NCI-H345 treated with DMSO at 0.1 percent for 48 hours (cell line): ENCODE measurements around the gene STAB2.

Experiments used
- DNase-seq: peaks from one replicate; lab custom pipeline; 2025; ENCODE audit not compliant: unreplicated experiment; lab: John Stamatoyannopoulos, UW

The STAB2 gene

GRCh38 chr12:103578926-103579325 lies 8.1 kb upstream of the STAB2 start:
- DNase-seq = no peak

- DNase-seq = no peak
Measured at GRCh38 chr12:103580026-103580425, 7.0 kb upstream of the STAB2 start.

GRCh38 chr12:103583008-103583407 lies 4.1 kb upstream of the STAB2 start:
- no peak for DNase-seq

- DNase-seq = no peak
Measured at GRCh38 chr12:103586132-103586531, 941 bp upstream of the STAB2 start.

GRCh38 chr12:103588680-103589079 lies 1.6 kb downstream of the STAB2 start:
- DNase-seq = no peak

GRCh38 chr12:103589517-103589916 lies 2.4 kb downstream of the STAB2 start:
- DNase-seq = no peak

- no peak for DNase-seq
Measured at GRCh38 chr12:103590271-103590670, 3.2 kb downstream of the STAB2 start.

GRCh38 chr12:103596981-103597380 lies 9.9 kb downstream of the STAB2 start:
- DNase-seq = no peak

- DNase-seq = no peak
Measured at GRCh38 chr12:103599274-103599673, 12.2 kb downstream of the STAB2 start.

GRCh38 chr12:103600967-103601728 lies 14.1 kb downstream of the STAB2 start:
- DNase-seq = no peak

- DNase-seq = no peak
Measured at GRCh38 chr12:103620395-103620794, 33.3 kb downstream of the STAB2 start.

GRCh38 chr12:103623716-103624115 lies 36.6 kb downstream of the STAB2 start:
- DNase-seq = no peak

GRCh38 chr12:103626498-103626897 lies 39.4 kb downstream of the STAB2 start:
- peak; percentile 31 for DNase-seq

- DNase-seq = no peak
Measured at GRCh38 chr12:103627189-103627855, 40.2 kb downstream of the STAB2 start.

GRCh38 chr12:103632554-103633216 lies 45.6 kb downstream of the STAB2 start:
- no peak for DNase-seq

- DNase-seq = no peak
Measured at GRCh38 chr12:103634732-103635131, 47.7 kb downstream of the STAB2 start.

- DNase-seq = no peak
Measured at GRCh38 chr12:103635419-103635818, 48.3 kb downstream of the STAB2 start.

- no peak for DNase-seq
Measured at GRCh38 chr12:103637021-103637420, 49.9 kb downstream of the STAB2 start.

- no peak for DNase-seq
Measured at GRCh38 chr12:103637429-103637828, 50.4 kb downstream of the STAB2 start.

- no peak for DNase-seq
Measured at GRCh38 chr12:103639983-103640382, 52.9 kb downstream of the STAB2 start.

- DNase-seq = no peak
Measured at GRCh38 chr12:103640410-103640809, 53.3 kb downstream of the STAB2 start.

- DNase-seq = no peak
Measured at GRCh38 chr12:103640831-103641230, 53.8 kb downstream of the STAB2 start.
